ENCODE data around the gene MVK. TPM values are rescaled to one million over a fixed set of nuclear protein-coding genes. Genes with fewer than 3 reads are reported as not detected.

The MVK gene
- total RNA-seq, 1 experiment from 2014 or later, result 19.2 TPM

- Histone ChIP-seq H4K8ac (replicated peaks; ENCODE audit: insufficient read length, low read depth, low read length) (no peak overlapping the region), H3K18ac (ENCODE audit: insufficient read length, low read depth, low read length) (no peak overlapping the region), H2BK120ac (ENCODE audit: low read depth, low read length, poor library complexity, severe bottlenecking) (no peak overlapping the region), H3K9me3 (ENCODE audit: control insufficient read depth, low read depth, low read length) (no peaks in the 10 kb centered on the region), H3K9ac (ENCODE audit: extremely low read depth, insufficient read length, low read length) (no peak overlapping the region), H2AFZ (ENCODE audit: low read length) (no peak overlapping the region), H2BK12ac (ENCODE audit: insufficient read length, low read depth, low read length) (no peak overlapping the region), H3K4me1 (ENCODE audit: insufficient read depth, low read length) (no peaks in the 10 kb centered on the region), H3K14ac (ENCODE audit: insufficient read depth, low read length) (no peak overlapping the region; the same call in 1 of the 2 replicates), H3K79me1 (ENCODE audit: insufficient read depth, low read depth, low read length, poor library complexity, severe bottlenecking) (no peaks in the 10 kb centered on the region), H2BK20ac (ENCODE audit: low read depth, low read length, poor library complexity, severe bottlenecking) (no peak overlapping the region), H3K27ac (ENCODE audit: insufficient read length, low read depth, low read length) (no peak overlapping the region), H3T11ph (ENCODE audit: low read length) (no peak overlapping the region), H3K23me2 (ENCODE audit: insufficient read length, low read depth, low read length, poor library complexity, severe bottlenecking) (no peaks in the 10 kb centered on the region), H2BK5ac (ENCODE audit: insufficient read length, low read length) (no peak overlapping the region), H3K4me2 (ENCODE audit: insufficient read depth, insufficient read length, low read length) (no peak overlapping the region), H3K23ac (ENCODE audit: insufficient read length, low read depth, low read length) (no peak overlapping the region), H4K91ac (ENCODE audit: insufficient read length, low read depth, low read length) (no peak overlapping the region), H3K79me2 (ENCODE audit: insufficient read depth, low read length) (no peaks in the 10 kb centered on the region), H4K5ac (ENCODE audit: insufficient read length, low read depth, low read length) (no peak overlapping the region), H2AK5ac (ENCODE audit: insufficient read length, low read length) (no peak overlapping the region), H3K4ac (ENCODE audit: low read depth, low read length) (no peak overlapping the region), H3K27me3 (ENCODE audit: insufficient read depth, low read length) (no peaks in the 10 kb centered on the region), H4K20me1 (ENCODE audit: control insufficient read depth, insufficient read depth, insufficient read length) (no peaks in the 10 kb centered on the region), H2BK15ac (ENCODE audit: low read depth, low read length) (no peak overlapping the region), H3K56ac (ENCODE audit: insufficient read length, low read depth, low read length) (no peak overlapping the region)
- no peaks in the 10 kb centered on the region; a peak in 2 of 7 replicates for H3K36me3 Mint-ChIP-seq (ENCODE audit: insufficient read depth in 1 of 3, low read depth in 3 of 3)
- no peak for DNase-seq
- no peak overlapping the region for H3K4me3 Mint-ChIP-seq
- H3K27me3 Mint-ChIP-seq (ENCODE audit: low read depth), result peaks cover 16% of the 10 kb centered on the region
- peaks cover 2 to 12% of the 10 kb centered on the region in 2 experiments; a peak in 3 of 4 replicates for H3K4me1 Mint-ChIP-seq
- no CpG with 5 or more reads among the region's 6 CpGs for WGBS (ENCODE audit: extremely low coverage, insufficient read length, low lambda C conversion rate)
- no peaks in the 10 kb centered on the region for H3K9me3 Mint-ChIP-seq
- no peak overlapping the region for H3K27ac Mint-ChIP-seq
- no peak for TF ChIP-seq CTCF (conservative IDR thresholded peaks at IDR 0.05)
Observed at GRCh38 chr12:109551108-109551507, 22.5 kb upstream of the MVK start.

All from H9 (cell line).